GM23338 (cell line): ENCODE measurements around the gene ZMYND19.

ENCODE experiments used
- CREB1 ChIP-seq: fragments of 250-450 bp; sonication (Bioruptor Pico); IDR thresholded peaks from 2 replicates; pipeline ENCODE4 v1.5.0; 2020; ENCODE audit warnings: low read depth, mild to moderate bottlenecking, moderate library complexity
- CTCF ChIP-seq, 2 experiments: fragments of 200-600 bp in 1 of 2; sonication (generic) in 1 of 2; conservative IDR thresholded peaks; 2 replicates each; pipeline versions ENCODE4 v1.5.1 to v1.6.1; 2016 to 2017; ENCODE audit warnings: antibody characterized with exemption in 2 of 2, low read depth in 2 of 2, mild to moderate bottlenecking in 2 of 2, moderate library complexity in 1 of 2
- ETS1 ChIP-seq: IDR thresholded peaks from 2 replicates; pipeline ENCODE4 v1.6.1; 2016; ENCODE audit warnings: antibody characterized with exemption
- EZH2 ChIP-seq: fragments of 200-600 bp; sonication (generic); IDR thresholded peaks from one replicate; pipeline ENCODE4 v1.8.0; 2017; ENCODE audit warnings: antibody characterized with exemption, mild to moderate bottlenecking, low read depth; ENCODE audit not compliant: unreplicated experiment
- EZH2phosphoT487 ChIP-seq: fragments of 200-600 bp; sonication (generic); IDR thresholded peaks from one replicate; pipeline ENCODE4 v1.8.1; 2018; ENCODE audit warnings: antibody characterized with exemption; ENCODE audit not compliant: unreplicated experiment
- JUNB ChIP-seq: IDR thresholded peaks from one replicate; pipeline ENCODE4 v1.6.1; 2016; ENCODE audit warnings: antibody characterized with exemption; ENCODE audit not compliant: unreplicated experiment
- NANOG ChIP-seq: IDR thresholded peaks from 2 replicates; pipeline ENCODE4 v1.6.1; 2016; ENCODE audit warnings: antibody characterized with exemption, borderline replicate concordance
- POLR2AphosphoS5 ChIP-seq: IDR thresholded peaks from 2 replicates; pipeline ENCODE4 v1.6.1; 2016; ENCODE audit warnings: antibody characterized with exemption, low read depth
- REST ChIP-seq: IDR thresholded peaks from one replicate; pipeline ENCODE4 v1.6.1; 2018; ENCODE audit warnings: antibody characterized with exemption; ENCODE audit not compliant: unreplicated experiment
- STAT1 ChIP-seq: IDR thresholded peaks from one replicate; pipeline ENCODE4 v1.6.1; 2016; ENCODE audit warnings: antibody characterized with exemption; ENCODE audit not compliant: unreplicated experiment
- ZNF114 ChIP-seq: fragments of 250-450 bp; sonication (Bioruptor Pico); IDR thresholded peaks from 2 replicates; pipeline ENCODE4 v1.5.0; 2020; ENCODE audit warnings: mild to moderate bottlenecking, moderate library complexity
- ZNF331 ChIP-seq: fragments of 250-450 bp; sonication (Bioruptor Pico); IDR thresholded peaks from 2 replicates; pipeline ENCODE4 v1.5.0; 2020; ENCODE audit warnings: low read depth, mild to moderate bottlenecking, moderate library complexity
- ZNF462 ChIP-seq: fragments of 250-450 bp; sonication (Bioruptor Pico); IDR thresholded peaks from 2 replicates; pipeline ENCODE4 v1.5.0; 2020; ENCODE audit warnings: mild to moderate bottlenecking, moderate library complexity

GRCh38 chr9:137570566-137570965, 19.7 kb downstream of the ZMYND19 start:
- TF ChIP-seq CTCF (conservative IDR thresholded peaks at IDR 0.05; ENCODE audit: low read depth in 2 of 2) (no peak), EZH2 (no peak), REST (no peak), STAT1 (no peak), POLR2AphosphoS5 (no peak), ZNF114 (no peak), CREB1 (no peak), EZH2phosphoT487 (no peak), ETS1 (no peak), JUNB (no peak), ZNF462 (CRISPR knock-in tag) (no peak), NANOG (no peak), ZNF331 (CRISPR knock-in tag) (no peak)
